AG04449 (cell line): ENCODE measurements around the gene VWA5A.
A peak's percentile ranks its signal among the peaks of the same experiment; 100 is the strongest.
"Not testable (repeated sequence)": the region's sequence is repeated elsewhere in the genome, so short reads cannot be mapped to it uniquely, and the experiment has no call there.

Experiments
- CTCF ChIA-PET: fragments of 350-600 bp; formaldehyde crosslinking; extraction: SDS; loops from one replicate; lab custom pipeline; 2021; ENCODE audit warnings: antibody characterized with exemption; lab: Yijun Ruan, JAX
- POLR2A ChIA-PET: fragments of 400-600, 350-600 bp; formaldehyde crosslinking; extraction: SDS; loops from one replicate; lab custom pipeline; 2020; ENCODE audit warnings: antibody characterized with exemption, inconsistent platforms; lab: Yijun Ruan, JAX
- DNase-seq: peaks from one replicate; pipeline ENCODE4 v3.0.0-alpha.2; 2010; ENCODE audit warnings: low read depth, low spot score
- H3K4me3 ChIP-seq: 2 replicates; pipeline ENCODE4 v1.5.1; 2011; ENCODE audit warnings: low read depth, mild to moderate bottlenecking, control low read depth, low read length
- CTCF ChIP-seq: IDR thresholded peaks from one replicate; pipeline ENCODE4 v1.5.1; 2011; ENCODE audit warnings: mild to moderate bottlenecking, moderate library complexity, low read length, control low read depth, inconsistent platforms; ENCODE audit not compliant: insufficient read depth; ENCODE audit errors: missing control alignments

Gene VWA5A

GRCh38 chr11:124168796-124169195 lies 53.5 kb downstream of the VWA5A start:
- ChIA-PET POLR2A (no interaction called here), CTCF (no interaction called here)
- DNase-seq: no peak
- H3K4me3 ChIP-seq: no peak overlapping the region
- TF ChIP-seq CTCF: no peak

DNA sequence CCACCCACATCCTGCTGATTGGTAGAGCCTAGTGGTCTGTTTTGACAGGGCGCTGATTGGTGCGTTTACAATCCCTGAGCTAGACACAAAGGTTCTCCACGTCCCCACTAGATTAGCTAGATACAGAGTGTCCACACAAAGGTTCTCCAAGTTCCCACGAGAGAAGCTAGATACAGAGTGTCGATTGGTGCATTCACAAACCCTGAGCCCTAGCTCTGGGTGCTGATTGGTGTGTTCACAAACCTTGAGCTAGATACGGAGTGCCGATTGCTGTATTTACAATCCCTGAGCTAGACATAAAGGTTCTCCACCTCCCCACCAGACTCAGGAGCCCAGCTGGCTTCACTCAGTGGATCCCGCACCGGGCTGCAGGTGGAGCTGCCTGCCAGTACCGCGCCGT lies 55.1 kb downstream of the VWA5A start:
- H3K4me3 ChIP-seq, DNase-seq, CTCF ChIA-PET, POLR2A ChIA-PET: not testable (repeated sequence)

- H3K4me3 ChIP-seq: no peak overlapping the region
- DNase-seq: no peak
- no peak for TF ChIP-seq CTCF
- ChIA-PET CTCF (no interaction called here), POLR2A (no interaction called here)
Measured at GRCh38 chr11:124170801-124171586, 55.7 kb downstream of the VWA5A start.

GRCh38 chr11:124172101-124172500 lies 56.9 kb downstream of the VWA5A start:
- TF ChIP-seq CTCF: no peak
- CTCF ChIA-PET: no interaction called here
- no peak overlapping the region for H3K4me3 ChIP-seq
- no peak for DNase-seq
- POLR2A ChIA-PET: no interaction called here

GRCh38 chr11:124172599-124172998 lies 57.3 kb downstream of the VWA5A start:
- POLR2A ChIA-PET: no interaction called here
- no peak for DNase-seq
- TF ChIP-seq CTCF: no peak
- CTCF ChIA-PET: no interaction called here
- H3K4me3 ChIP-seq: no peak overlapping the region

GRCh38 chr11:124174001-124174583 lies 58.8 kb downstream of the VWA5A start:
- no peak for TF ChIP-seq CTCF
- peak; percentile 12 for DNase-seq
- no peak overlapping the region for H3K4me3 ChIP-seq
- POLR2A ChIA-PET: no interaction called here
- CTCF ChIA-PET: interaction anchor here (0.6 to 1.5 kb wide), 3 partner anchors 20 to 105 kb away, joined by 3 to 5 read pairs (median 4); no protein-coding TSS in a partner anchor
